Measurements from ENCODE around the gene EXOC3L1.

EXOC3L1 gene

DNA sequence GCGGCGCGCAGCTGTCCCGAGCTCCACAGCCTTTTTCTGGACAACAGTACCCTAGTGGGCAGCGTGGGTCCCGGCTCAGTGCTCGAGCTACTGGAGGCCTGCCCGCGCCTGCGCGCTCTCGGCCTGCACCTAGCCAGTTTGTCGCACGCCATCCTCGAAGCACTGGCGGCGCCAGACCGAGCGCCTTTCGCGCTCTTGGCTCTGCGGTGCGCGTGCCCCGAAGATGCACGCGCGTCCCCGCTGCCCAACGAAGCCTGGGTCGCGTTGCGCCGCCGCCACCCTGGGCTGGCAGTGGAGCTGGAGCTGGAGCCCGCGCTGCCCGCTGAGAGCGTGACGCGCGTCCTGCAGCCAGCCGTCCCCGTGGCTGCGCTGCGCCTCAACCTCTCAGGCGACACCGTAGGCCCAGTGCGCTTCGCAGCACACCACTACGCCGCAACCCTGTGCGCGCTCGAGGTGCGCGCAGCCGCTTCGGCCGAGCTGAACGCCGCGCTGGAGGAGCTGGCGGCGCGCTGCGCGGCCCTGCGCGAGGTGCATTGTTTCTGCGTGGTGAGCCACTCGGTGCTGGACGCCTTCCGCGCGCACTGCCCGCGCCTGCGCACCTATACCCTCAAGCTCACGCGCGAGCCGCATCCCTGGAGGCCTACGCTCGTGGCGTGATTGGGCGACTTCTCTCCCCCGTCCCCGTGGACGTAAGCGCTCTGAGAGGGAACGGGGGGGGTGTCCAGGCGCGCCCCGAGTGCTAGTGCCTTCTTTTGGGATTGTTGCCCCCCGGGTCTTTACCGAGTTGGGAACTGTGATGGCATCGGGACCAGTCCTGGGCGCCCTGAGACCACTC lies 26.6 kb downstream of the EXOC3L1 start:
- DNase-seq (ENCODE audit: low spot score), result peak; percentile 73

DNA sequence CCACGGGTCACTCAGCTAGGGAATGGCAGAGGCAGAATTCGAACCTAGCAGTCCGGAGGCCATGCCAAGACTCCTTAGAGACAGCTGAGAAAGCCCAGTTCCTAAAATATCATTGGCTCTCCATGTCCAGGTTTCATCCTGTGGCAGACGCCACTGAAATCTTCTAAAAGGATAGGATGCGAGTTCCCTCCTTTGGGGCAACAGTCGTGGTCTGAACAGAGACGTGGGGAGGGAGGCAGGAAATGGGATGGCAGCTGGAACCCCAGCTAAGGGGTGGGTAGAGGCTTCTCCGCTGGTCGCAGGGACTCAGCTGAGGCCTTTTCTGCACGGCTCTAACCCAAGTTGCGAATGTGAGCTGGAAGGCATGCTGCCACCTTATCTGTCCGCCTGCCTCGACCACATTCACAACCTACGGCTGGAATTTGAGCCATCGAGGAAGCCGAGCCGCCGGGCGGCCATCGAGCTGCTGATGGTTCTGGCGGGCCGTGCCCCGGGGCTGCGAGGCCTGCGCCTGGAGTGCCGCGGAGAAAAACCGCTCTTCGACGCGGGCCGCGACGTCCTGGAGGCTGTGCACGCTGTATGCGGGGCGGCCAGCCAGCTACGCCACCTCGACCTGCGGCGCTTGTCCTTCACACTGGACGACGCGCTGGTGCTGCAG lies 27.3 kb downstream of the EXOC3L1 start:
- no peak for DNase-seq (ENCODE audit: low spot score)

DNA sequence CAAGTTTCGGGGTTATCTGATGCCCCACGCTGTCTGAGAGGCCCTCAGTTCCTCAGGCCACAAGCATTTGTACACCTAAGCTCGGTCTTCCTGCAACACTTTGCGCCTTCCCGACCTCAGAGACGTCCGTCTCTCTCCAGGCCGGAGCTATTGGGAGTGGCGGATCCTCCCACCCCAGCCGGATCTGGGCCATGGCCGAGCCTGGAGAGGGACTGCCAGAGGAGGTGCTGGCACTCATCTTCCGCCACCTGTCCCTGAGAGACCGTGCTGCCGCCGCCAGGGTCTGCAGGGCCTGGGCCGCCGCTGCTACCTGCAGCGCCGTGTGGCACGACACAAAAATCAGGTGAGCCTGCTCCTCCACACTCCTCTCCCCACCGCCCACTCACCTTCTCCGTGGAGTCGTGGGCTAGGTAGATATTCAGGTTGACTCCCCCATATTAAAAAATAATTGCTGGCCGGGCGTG lies 28.3 kb downstream of the EXOC3L1 start:
- DNase-seq (ENCODE audit: low spot score), result no peak

DNA sequence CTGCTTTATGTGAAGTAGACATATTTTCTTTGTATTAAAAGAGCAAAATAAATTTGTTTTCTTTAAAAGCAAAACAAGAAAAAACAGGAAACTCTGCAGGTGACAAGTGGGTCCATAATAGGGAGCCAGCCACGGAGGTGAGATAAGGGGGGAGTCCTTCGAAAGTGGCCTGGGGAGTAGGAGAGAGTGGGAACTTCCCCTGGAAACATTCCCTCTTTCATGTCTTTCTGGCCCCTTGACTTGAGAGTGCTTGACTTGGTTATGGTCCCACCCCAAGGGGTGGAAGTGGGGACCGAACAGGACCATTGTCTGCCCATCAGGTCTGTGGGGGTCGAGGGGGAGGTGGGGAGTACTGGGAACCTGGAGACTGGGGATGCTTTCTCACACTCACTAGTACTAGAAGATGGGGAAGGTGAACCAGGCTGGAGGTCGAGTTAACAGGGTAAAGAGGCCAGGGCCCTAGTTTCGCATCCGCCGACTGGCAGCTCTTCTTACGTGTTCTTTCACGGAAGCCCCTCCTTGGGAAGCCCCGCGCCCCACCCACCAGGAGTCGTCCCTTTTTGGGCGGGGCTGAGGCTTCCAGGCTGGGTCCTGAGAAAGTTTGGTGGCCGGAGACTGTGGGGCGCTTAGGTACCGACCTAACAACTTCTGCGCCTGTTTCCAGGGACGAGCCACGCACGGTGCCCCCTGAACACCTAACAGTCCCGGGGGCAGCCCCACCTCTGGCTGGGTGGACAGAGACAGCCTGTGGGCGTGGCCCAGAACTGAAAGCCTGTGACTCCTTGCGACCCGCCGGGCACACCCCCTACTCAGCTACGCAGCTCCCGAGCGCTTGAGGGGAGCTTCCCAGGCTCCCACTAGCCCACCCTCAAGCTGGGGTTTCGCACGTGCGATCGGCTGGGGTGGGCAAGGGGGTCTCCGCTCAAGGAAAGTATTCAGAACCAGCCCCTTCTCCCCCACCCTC lies 31.0 kb downstream of the EXOC3L1 start:
- DNase-seq (ENCODE audit: low spot score), result no peak

DNA sequence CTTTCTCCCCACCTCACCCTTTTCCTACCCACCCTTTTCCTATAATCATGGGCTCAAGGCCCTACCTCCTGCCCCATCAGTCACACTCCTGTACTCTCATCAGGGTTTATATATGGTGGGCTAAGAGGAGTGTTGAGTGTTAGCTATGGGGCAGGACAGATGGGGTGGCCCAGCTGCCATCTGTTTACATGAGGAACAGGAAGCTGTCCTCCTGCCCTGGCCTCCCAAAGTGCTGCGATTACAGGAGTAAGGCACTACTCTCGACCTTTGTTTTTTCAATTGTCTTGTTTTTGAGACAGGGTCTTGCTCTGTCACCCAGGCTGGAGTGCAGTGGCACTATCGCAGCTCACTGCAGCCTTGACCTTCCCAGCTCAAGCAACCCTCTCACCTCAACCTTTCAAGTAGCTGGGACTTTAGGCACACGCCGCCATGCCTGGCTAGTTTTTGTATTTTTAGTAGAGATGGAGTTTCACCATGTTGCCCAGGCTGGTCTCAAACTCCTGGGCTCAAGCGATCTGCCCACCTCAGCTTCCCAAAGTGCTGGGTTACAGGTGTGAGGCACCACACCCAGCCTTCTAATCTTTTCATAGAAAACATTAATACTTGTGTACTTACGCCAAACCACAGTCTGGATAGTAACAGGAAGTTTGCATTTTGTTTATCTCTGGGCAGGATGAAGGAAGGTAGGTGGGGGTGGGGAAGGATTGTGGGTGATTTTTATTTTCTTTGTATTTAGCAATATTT lies 31.9 kb downstream of the EXOC3L1 start:
- DNase-seq (ENCODE audit: low spot score), result no peak

DNA sequence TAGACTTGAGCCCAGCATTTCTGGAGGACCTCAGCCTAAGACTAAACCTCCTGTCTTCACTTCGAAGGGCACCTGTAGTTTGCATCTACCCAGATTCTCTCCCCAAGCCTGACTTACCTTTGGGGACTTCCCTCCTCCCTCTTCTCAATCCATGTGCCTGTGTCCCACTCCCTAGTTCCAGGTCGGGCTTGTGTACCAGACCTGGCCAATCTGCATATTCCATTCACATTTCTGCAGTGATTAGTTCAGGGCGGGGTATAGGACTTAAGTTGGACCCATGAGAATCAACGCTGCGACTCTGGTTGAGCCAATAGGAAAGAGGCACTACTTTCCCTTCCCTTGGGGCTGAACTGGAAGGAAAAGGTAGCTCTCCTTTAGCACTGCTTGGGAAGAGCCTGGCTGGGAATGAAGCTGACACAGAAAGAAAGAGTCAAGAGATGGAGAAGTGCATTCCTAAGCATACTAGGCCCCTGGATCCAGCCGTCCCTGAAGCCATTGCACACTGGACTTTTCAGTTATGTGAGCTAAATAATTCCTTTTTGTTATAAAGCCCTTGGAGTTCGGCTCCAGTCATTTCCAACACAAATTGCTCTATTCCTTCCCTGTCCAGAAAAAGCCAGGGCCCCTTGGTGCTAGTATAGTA lies 32.7 kb downstream of the EXOC3L1 start:
- DNase-seq (ENCODE audit: low spot score), result no peak

DNA sequence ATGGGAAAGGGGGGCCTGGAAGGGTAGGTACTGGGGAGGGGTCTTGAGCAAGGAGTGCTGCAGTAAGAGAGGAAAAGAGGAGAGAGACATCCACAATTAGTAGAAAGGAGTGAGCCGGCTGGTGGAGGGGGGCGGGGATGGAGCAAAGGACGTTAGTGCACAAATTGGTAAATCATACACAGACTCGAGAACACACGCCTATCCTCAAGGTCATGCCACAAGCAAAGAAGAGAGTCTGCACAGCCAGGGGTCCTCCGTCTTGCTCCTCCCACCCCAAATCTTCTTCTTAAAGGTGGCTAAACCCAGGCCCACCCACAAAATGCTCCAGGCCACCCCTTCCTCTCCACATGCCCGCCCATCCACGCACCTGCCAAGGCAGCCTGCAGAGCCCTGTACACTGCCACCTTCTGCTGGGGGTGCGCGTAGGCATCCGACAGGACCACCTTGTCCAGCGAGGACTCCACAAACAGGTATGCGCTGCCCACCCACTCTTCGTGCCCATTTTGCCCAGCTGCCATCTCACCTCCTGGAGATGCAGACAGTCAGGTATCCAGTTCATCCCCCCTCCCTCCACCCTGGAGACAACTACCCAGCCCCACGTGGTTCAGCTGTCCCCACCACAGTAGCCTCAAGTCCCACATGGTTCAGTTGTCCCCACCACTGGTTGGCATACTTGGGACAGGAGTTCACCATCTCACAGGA lies 33.6 kb downstream of the EXOC3L1 start:
- no peak for DNase-seq (ENCODE audit: low spot score)

DNA sequence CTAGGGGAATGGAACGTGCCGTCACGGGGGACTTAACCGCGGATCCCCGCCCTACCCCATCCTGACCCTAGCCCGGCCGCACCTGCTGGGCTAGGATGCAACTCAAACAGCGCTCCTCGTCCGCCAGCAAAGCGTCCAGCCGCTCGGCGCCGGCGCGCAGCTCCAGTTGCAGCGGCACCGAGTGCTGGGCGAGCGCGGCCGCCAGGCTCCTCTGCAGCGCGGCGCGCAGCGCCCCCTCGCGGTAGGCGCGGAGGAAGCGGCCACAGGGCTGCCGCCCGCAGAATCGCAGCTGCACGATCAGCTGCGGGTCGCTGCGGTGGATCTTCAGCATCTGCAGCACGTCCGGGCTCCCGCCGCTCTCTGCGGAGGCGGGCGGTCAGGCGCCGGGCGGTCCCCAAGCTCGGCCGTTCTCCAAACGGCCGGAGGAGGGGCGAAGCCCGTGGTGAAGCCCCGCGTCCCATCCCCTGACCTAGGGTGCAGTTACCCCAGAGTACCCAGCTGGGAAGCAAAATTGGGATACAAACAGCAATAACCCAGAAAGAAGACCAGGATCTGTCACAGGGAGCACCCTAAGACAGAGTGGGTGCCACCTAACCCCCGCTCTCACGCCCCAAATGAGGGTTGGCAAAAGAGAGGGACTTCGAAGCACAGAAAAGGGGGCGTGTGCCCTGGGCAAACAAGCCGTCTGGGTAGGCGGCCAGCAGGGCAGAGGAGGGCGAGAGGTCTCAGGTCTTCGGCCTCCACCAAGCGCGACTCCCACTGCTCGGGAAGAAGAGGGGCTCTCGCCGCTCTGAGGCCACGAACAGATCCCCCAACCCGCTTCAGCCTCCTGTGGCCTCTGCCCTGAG lies 34.4 kb downstream of the EXOC3L1 start:
- DNase-seq (ENCODE audit: low spot score), result peak; percentile 96

DNA sequence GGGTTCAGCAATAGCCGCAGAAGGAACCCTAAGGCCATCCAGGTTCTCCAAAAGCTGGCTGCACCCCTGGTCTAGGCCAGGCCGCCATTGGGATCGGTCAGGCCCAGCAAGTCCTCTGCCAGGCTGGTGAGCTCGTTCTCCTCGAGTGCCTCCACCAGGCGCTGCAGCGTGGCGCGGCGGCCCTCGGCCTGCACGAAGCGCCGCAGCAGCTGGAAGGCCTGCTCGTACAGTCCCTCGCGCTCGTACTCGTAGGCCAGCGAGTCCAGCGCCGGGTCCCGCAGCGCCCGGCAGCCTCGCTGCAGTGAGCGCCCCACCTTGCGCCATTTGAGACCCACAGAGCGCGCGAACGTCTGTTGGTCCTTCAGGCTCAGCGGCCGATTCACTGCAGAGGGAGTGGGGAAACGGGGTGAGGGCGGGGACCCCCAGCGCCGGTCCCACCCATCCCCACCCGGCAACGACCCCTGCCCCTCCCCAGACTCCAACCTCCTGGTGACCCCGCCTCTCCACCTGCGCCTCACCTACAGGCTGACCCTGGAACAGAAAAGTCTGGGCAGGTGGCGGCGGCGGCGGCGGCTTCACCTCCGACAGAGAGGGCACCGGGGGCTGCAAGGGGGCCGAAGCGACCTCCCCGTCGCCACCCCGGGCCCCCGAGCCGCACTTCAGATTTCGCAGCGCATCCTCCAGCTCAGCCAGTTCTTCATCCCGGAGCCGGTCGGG lies 35.2 kb downstream of the EXOC3L1 start:
- no peak for DNase-seq (ENCODE audit: low spot score)

DNA sequence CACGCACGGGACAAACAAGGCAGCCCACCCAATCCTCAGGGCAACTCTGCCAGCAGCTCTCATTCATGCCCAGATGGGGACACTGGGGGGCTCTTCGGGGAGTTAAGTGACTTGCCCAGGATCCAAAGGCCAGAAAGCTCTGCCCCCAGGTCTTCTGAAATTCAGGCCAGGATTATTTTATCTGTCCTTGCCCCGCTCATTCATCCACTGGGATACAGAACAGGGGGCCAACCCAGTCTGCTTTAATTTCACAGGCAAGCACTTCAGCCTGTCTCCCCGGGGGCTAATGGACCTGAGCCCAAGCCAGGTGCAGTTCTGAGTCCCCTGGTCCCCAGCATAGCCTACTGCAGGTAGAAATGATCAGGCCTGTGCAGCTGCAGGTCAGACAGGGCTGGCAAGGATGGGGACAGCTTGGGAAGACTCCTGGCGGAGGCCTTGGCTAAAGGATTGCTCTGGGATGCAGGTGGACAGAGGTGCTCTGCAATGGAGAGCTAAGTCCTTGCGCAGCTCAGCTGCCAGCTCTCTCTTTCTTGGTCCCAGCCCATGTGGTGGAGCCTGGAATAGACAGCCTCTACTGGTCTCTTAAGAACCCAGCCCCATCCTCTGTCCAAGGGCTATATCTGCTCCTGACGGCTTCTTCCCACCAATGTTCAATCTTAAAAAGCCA lies 38.4 kb downstream of the EXOC3L1 start:
- no peak for DNase-seq (ENCODE audit: low spot score)

DNA sequence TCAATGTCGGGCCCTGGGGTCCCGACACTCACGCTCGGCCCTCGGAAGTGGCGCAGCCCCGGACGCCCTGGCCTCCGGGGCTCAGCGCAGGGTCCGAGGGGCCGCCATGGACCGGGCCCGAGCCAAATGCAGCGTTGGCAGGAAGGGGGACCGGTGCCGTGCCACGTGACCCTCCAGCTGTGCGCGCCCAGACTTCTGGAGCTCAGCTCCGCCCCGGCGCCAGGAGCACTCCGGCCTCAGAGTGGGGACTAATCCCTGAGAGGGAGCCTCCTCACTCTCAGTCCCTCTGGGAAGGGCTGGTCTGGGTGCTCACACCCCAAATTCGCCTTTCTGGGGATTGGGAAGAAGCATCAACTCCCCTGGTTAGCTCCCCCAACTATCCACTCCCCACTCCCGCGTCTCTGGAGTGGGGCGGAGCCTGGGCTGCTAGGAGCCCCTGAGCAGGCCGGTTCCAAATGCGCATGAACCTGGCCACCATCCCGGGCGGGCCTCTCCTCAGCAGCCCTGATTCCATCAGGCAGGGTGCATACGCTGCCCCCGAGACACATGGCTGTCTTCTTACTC lies 39.0 kb downstream of the EXOC3L1 start, which contains the start of gene B3GNT9:
TSS of gene B3GNT9 (minus strand) at position 166 of the 564 bp plus-strand sequence. CDS start 513 bp downstream, outside the sequence.
- peak; percentile 94 for DNase-seq (ENCODE audit: low spot score)

DNA sequence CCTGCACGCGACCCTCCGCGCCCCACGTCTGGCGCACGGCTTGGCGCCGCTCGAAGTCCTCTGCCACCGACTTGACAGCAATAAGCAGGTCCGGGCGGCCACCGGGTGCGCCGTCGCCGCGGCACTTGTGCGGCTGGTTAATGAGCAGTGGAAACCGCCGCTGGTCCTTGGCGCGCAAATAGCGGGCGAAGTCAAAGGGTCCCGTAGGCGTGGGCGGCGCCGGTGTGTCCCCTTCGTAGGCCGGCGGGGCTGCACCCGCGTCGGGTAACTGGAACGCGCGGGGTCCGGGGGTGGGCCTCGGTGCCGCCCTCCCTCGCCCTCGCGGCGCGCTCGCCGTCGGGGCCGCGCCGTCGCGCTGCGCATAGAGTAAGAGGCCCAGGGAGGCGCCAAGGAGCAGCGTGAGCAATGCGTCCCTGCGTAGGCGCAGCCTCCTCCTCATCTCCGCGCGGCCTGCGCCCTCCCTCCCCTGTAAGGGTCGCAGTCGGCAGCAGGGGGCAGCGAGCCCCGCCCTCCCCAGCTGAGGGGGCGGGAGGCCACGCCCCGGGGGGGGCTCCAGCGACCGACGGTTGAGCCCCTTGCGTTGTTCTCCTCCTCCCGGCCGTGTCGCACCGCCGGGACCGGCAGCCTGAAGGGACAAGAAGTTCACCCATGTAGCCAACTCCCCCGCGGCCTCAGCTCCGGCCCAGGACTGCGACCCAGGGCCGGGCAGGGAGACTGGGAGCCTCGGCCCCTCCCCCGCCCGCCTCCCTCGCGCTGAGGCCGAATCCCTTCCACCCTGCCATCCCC lies 39.7 kb downstream of the EXOC3L1 start:
- peak; percentile 82 for DNase-seq (ENCODE audit: low spot score)

DNA sequence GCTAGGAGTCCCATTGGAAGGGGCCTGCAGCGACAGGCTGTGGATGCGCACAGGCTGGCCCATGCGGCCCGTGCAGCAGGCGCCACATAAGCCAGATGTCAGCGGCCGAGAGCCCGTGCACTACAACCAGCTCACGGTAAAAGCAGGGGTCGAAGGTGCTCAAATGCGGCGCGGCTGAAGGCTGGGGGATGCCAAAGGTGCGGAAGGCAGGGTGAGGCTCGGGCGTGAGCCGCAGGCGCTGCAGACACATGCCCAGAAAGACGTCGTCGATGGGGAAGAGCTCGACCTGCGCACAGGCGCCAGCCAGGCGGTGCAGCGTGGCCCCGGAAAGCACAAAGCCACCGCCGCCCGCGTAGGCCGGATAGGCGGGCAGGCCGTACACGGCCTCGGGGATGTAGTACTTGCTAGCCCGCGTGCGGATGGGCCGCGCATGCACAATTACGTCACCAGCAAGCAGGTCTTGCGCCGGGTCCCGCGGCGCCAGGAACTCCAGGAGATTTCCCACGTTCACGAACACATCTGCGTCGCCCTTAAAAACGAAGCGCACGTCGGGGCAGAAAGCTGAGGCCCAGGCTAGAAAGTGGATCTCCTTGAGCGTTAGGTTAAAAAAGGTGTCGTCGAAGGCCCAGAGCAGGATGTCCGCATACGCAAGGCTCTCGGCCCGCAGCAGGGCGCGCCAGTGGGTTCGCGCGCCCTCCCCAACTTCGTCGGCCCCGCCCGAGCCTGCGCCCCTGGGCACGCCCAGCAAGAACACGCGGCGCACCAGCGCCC lies 40.5 kb downstream of the EXOC3L1 start:
- no peak for DNase-seq (ENCODE audit: low spot score)

DNA sequence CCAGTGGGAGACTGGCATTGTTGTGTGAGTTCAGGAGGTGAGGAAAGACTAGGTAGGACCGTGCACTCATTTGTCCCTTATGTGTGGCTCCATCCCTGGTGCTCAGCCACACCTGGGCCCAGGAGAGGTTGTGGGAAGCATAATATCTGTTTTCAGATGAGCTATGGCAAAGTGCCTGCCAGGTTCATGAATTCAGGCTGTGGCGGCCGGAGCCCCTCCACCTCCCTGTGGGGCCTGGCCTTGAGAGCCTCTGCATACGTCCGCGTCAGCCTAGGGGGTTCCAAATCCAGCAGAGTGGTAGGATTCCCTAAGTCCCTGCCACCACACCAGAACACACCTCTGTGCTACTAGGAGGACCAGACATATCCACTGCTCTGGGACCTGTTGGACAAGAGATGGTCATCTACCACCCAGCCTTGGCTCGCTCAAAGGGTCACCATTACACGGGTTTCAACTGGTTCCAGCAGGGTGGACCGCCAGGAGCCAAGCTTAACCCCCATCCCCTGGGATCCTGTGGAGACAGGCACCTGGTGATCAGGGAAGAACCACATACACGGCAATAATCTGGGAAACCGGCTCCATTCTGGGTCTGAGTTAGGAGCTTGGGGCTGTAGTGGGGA lies 41.2 kb downstream of the EXOC3L1 start:
- DNase-seq (ENCODE audit: low spot score), result no peak

DNA sequence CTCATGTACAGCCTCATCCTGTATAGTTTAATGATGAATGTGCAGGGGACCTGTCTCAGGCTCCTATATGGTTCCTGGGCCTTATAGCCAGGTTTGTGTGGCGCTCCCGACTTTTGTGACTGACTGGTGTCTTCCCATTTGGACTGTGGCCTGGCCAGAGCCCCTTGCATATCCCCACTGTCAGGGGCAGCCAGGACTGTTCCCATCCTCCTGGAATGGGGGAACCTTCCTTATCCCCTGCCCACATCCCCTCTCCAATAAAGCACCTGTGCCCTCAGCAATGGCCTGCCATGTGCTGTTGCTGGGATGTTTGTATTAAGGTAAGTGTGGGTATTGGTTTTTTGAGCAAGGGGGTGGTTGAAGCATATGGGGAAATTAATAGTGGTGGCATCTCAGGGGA lies 41.7 kb downstream of the EXOC3L1 start:
- no peak for DNase-seq (ENCODE audit: low spot score)
